ENCODE results near the gene RBMXL3. TPM values are rescaled to one million over a fixed set of nuclear protein-coding genes. Genes with fewer than 3 reads are reported as not detected.

RBMXL3 gene
- not detected for total RNA-seq
- not detected for total RNA-seq (2013)
- 0 to 0.08 (median 0) reads per million in 29 experiments for total RNA-seq

GRCh38 chrX:115189110-115189509 is at the start of gene RBMXL3:
Gene RBMXL3, plus strand, starts transcription at chrX:115189410. Its CDS starts 32 bp downstream, at chrX:115189442.
- no peak for ATAC-seq (replicated peaks in 1 of 4)
- Mint-ChIP-seq H3K9me3 (peaks cover 0 to 6% (median 4%) of the 10 kb centered on the region in 3 donors), H3K4me1 (no peaks in the 10 kb centered on the region), H3K36me3 (no peaks in the 10 kb centered on the region), H3K4me3 (no peak within 1 kb of the TSS), H3K27ac (no peak within 1 kb of the TSS), H3K27me3 (no peaks in the 10 kb centered on the region)
- CTCF ChIA-PET: no interaction called here
- 100% methylated on average over 1 of the region's 16 CpGs for WGBS (ENCODE audit: insufficient coverage)
- DNase-seq: no peak
- no peak within 1 kb of the TSS for H3K27ac ChIP-seq (ENCODE audit: low read length)
- no peaks in the 10 kb centered on the region for H3K9me3 ChIP-seq
- no peak within 1 kb of the TSS for H3K4me3 ChIP-seq (ENCODE audit: control insufficient read depth in 1 of 2, extremely low read depth in 1 of 2, low read length in 1 of 2)
- no peaks in the 10 kb centered on the region for H3K27me3 ChIP-seq (replicated peaks in 1 of 2; ENCODE audit: control insufficient read depth in 2 of 2, extremely low read depth in 1 of 2, insufficient read depth in 2 of 2, low read length in 1 of 2)
- no peaks in the 10 kb centered on the region for H3K36me3 ChIP-seq (ENCODE audit: control insufficient read depth in 2 of 2, extremely low read depth in 1 of 2, insufficient read depth in 1 of 2, low read length in 1 of 2)
- POLR2A ChIA-PET: no interaction called here
- H3K4me1 ChIP-seq (ENCODE audit: control insufficient read depth in 1 of 2, extremely low read depth in 1 of 2, insufficient read depth in 2 of 2, low read length in 2 of 2): no peaks in the 10 kb centered on the region

- Mint-ChIP-seq H3K27me3 (peaks cover 0 to 21% of the 10 kb centered on the region in 2 donors), H3K4me3 (no peak overlapping the region), H3K36me3 (no peaks in the 10 kb centered on the region), H3K9me3 (no peaks in the 10 kb centered on the region), H3K27ac (no peak overlapping the region), H3K4me1 (no peaks in the 10 kb centered on the region)
- Histone ChIP-seq H3K9me3 (no peaks in the 10 kb centered on the region), H3K4me1 (ENCODE audit: control insufficient read depth in 1 of 2, extremely low read depth in 1 of 2, insufficient read depth in 2 of 2, low read length in 2 of 2) (no peaks in the 10 kb centered on the region), H3K36me3 (ENCODE audit: control insufficient read depth in 2 of 2, extremely low read depth in 1 of 2, insufficient read depth in 1 of 2, low read length in 1 of 2) (no peaks in the 10 kb centered on the region), H3K27ac (ENCODE audit: low read length) (no peak overlapping the region), H3K4me3 (ENCODE audit: control insufficient read depth in 1 of 2, extremely low read depth in 1 of 2, low read length in 1 of 2) (no peak overlapping the region), H3K27me3 (replicated peaks in 1 of 2; ENCODE audit: control insufficient read depth in 2 of 2, extremely low read depth in 1 of 2, insufficient read depth in 2 of 2, low read length in 1 of 2) (no peaks in the 10 kb centered on the region)
- CTCF ChIA-PET: no interaction called here
- ATAC-seq (replicated peaks in 1 of 4): no peak
- DNase-seq: no peak
- POLR2A ChIA-PET: no interaction called here
Observed at GRCh38 chrX:115142057-115142456, 47.2 kb upstream of the RBMXL3 start.

GRCh38 chrX:115147220-115147619 is 42.0 kb upstream of the RBMXL3 start:
- WGBS (ENCODE audit: insufficient coverage): no CpG with 5 or more reads among the region's 1 CpG
- H3K27me3 Mint-ChIP-seq: peaks cover 0 to 16% of the 10 kb centered on the region in 2 donors
- H3K4me1 ChIP-seq (ENCODE audit: control insufficient read depth in 1 of 2, extremely low read depth in 1 of 2, insufficient read depth in 2 of 2, low read length in 2 of 2): no peaks in the 10 kb centered on the region
- H3K27me3 ChIP-seq (replicated peaks in 1 of 2; ENCODE audit: control insufficient read depth in 2 of 2, extremely low read depth in 1 of 2, insufficient read depth in 2 of 2, low read length in 1 of 2): no peaks in the 10 kb centered on the region
- ChIA-PET CTCF (no interaction called here), POLR2A (no interaction called here)
- H3K36me3 ChIP-seq (ENCODE audit: control insufficient read depth in 2 of 2, extremely low read depth in 1 of 2, insufficient read depth in 1 of 2, low read length in 1 of 2): no peaks in the 10 kb centered on the region
- no peak overlapping the region for H3K27ac ChIP-seq (ENCODE audit: low read length)
- no peak overlapping the region for H3K4me3 Mint-ChIP-seq
- DNase-seq (no peak), ATAC-seq (replicated peaks in 1 of 4) (no peak)
- H3K4me1 Mint-ChIP-seq: no peaks in the 10 kb centered on the region
- no peaks in the 10 kb centered on the region for H3K36me3 Mint-ChIP-seq
- H3K4me3 ChIP-seq (ENCODE audit: control insufficient read depth in 1 of 2, extremely low read depth in 1 of 2, low read length in 1 of 2): no peak overlapping the region
- H3K27ac Mint-ChIP-seq: no peak overlapping the region
- no peaks in the 10 kb centered on the region for H3K9me3 ChIP-seq
- H3K9me3 Mint-ChIP-seq: no peaks in the 10 kb centered on the region

- POLR2A ChIA-PET: no interaction called here
- H3K9me3 ChIP-seq: no peaks in the 10 kb centered on the region
- no peak overlapping the region for H3K4me3 ChIP-seq (ENCODE audit: control insufficient read depth in 1 of 2, extremely low read depth in 1 of 2, low read length in 1 of 2)
- no peaks in the 10 kb centered on the region for H3K36me3 ChIP-seq (ENCODE audit: control insufficient read depth in 2 of 2, extremely low read depth in 1 of 2, insufficient read depth in 1 of 2, low read length in 1 of 2)
- Mint-ChIP-seq H3K36me3 (no peaks in the 10 kb centered on the region), H3K27me3 (peaks cover 0 to 8% of the 10 kb centered on the region in 2 donors), H3K4me1 (no peaks in the 10 kb centered on the region), H3K9me3 (no peaks in the 10 kb centered on the region), H3K4me3 (no peak overlapping the region), H3K27ac (no peak overlapping the region)
- DNase-seq: no peak
- H3K27me3 ChIP-seq (replicated peaks in 1 of 2; ENCODE audit: control insufficient read depth in 2 of 2, extremely low read depth in 1 of 2, insufficient read depth in 2 of 2, low read length in 1 of 2): no peaks in the 10 kb centered on the region
- CTCF ChIA-PET: no interaction called here
- no peak overlapping the region for H3K27ac ChIP-seq (ENCODE audit: low read length)
- H3K4me1 ChIP-seq (ENCODE audit: control insufficient read depth in 1 of 2, extremely low read depth in 1 of 2, insufficient read depth in 2 of 2, low read length in 2 of 2): no peaks in the 10 kb centered on the region
- no CpG with 5 or more reads among the region's 9 CpGs for WGBS (ENCODE audit: insufficient coverage)
- no peak for ATAC-seq (replicated peaks in 1 of 4)
Observed at GRCh38 chrX:115173181-115173580, 16.0 kb upstream of the RBMXL3 start.

GRCh38 chrX:115174548-115174947 is 14.7 kb upstream of the RBMXL3 start:
- CTCF ChIA-PET: interaction anchor here in 1 of 2 donors (0.7 kb wide), 1 partner anchor 404 kb away, joined by 3 read pairs; no protein-coding TSS in a partner anchor
- Mint-ChIP-seq H3K27me3 (peaks cover 0 to 8% of the 10 kb centered on the region in 2 donors), H3K4me1 (no peaks in the 10 kb centered on the region), H3K27ac (no peak overlapping the region), H3K9me3 (no peaks in the 10 kb centered on the region), H3K4me3 (no peak overlapping the region), H3K36me3 (no peaks in the 10 kb centered on the region)
- Histone ChIP-seq H3K4me3 (ENCODE audit: control insufficient read depth in 1 of 2, extremely low read depth in 1 of 2, low read length in 1 of 2) (no peak overlapping the region), H3K9me3 (no peaks in the 10 kb centered on the region), H3K36me3 (ENCODE audit: control insufficient read depth in 2 of 2, extremely low read depth in 1 of 2, insufficient read depth in 1 of 2, low read length in 1 of 2) (no peaks in the 10 kb centered on the region), H3K4me1 (ENCODE audit: control insufficient read depth in 1 of 2, extremely low read depth in 1 of 2, insufficient read depth in 2 of 2, low read length in 2 of 2) (no peaks in the 10 kb centered on the region), H3K27ac (ENCODE audit: low read length) (no peak overlapping the region), H3K27me3 (replicated peaks in 1 of 2; ENCODE audit: control insufficient read depth in 2 of 2, extremely low read depth in 1 of 2, insufficient read depth in 2 of 2, low read length in 1 of 2) (no peaks in the 10 kb centered on the region)
- ATAC-seq (replicated peaks in 1 of 4) (no peak), DNase-seq (no peak)
- WGBS (ENCODE audit: insufficient coverage): no CpG with 5 or more reads among the region's 3 CpGs
- POLR2A ChIA-PET: no interaction called here

- CTCF ChIA-PET: no interaction called here
Observed at GRCh38 chrX:115177932-115178331, 11.3 kb upstream of the RBMXL3 start.

GRCh38 chrX:115178473-115178872 is 10.7 kb upstream of the RBMXL3 start:
- Mint-ChIP-seq H3K4me1 (no peaks in the 10 kb centered on the region), H3K27me3 (peaks cover 0 to 6% of the 10 kb centered on the region in 2 donors), H3K4me3 (no peak overlapping the region), H3K27ac (no peak overlapping the region), H3K36me3 (no peaks in the 10 kb centered on the region), H3K9me3 (no peaks in the 10 kb centered on the region)
- Histone ChIP-seq H3K4me3 (ENCODE audit: control insufficient read depth in 1 of 2, extremely low read depth in 1 of 2, low read length in 1 of 2) (no peak overlapping the region), H3K4me1 (ENCODE audit: control insufficient read depth in 1 of 2, extremely low read depth in 1 of 2, insufficient read depth in 2 of 2, low read length in 2 of 2) (no peaks in the 10 kb centered on the region), H3K27ac (ENCODE audit: low read length) (no peak overlapping the region), H3K9me3 (no peaks in the 10 kb centered on the region), H3K27me3 (replicated peaks in 1 of 2; ENCODE audit: control insufficient read depth in 2 of 2, extremely low read depth in 1 of 2, insufficient read depth in 2 of 2, low read length in 1 of 2) (no peaks in the 10 kb centered on the region), H3K36me3 (ENCODE audit: control insufficient read depth in 2 of 2, extremely low read depth in 1 of 2, insufficient read depth in 1 of 2, low read length in 1 of 2) (no peaks in the 10 kb centered on the region)
- DNase-seq (no peak), ATAC-seq (replicated peaks in 1 of 4) (no peak)
- ChIA-PET POLR2A (no interaction called here), CTCF (no interaction called here)
- no CpG with 5 or more reads among the region's 1 CpG for WGBS (ENCODE audit: insufficient coverage)

More at GRCh38 chrX:115177932-115178331, 11.3 kb upstream of the RBMXL3 start:
- POLR2A ChIA-PET: no interaction called here
- no CpG with 5 or more reads among the region's 4 CpGs for WGBS (ENCODE audit: insufficient coverage)
- H3K4me3 ChIP-seq (ENCODE audit: control insufficient read depth in 1 of 2, extremely low read depth in 1 of 2, low read length in 1 of 2): no peak overlapping the region
- H3K4me1 ChIP-seq (ENCODE audit: control insufficient read depth in 1 of 2, extremely low read depth in 1 of 2, insufficient read depth in 2 of 2, low read length in 2 of 2): no peaks in the 10 kb centered on the region
- H3K27ac Mint-ChIP-seq: no peak overlapping the region
- H3K27me3 Mint-ChIP-seq: peaks cover 0 to 6% of the 10 kb centered on the region in 2 donors
- no peak for ATAC-seq (replicated peaks in 1 of 4)
- no peaks in the 10 kb centered on the region for H3K9me3 Mint-ChIP-seq
- no peak overlapping the region for H3K4me3 Mint-ChIP-seq
- H3K27ac ChIP-seq (ENCODE audit: low read length): no peak overlapping the region
- no peak for DNase-seq
- no peaks in the 10 kb centered on the region for H3K36me3 ChIP-seq (ENCODE audit: control insufficient read depth in 2 of 2, extremely low read depth in 1 of 2, insufficient read depth in 1 of 2, low read length in 1 of 2)
- H3K4me1 Mint-ChIP-seq: no peaks in the 10 kb centered on the region
- no peaks in the 10 kb centered on the region for H3K27me3 ChIP-seq (replicated peaks in 1 of 2; ENCODE audit: control insufficient read depth in 2 of 2, extremely low read depth in 1 of 2, insufficient read depth in 2 of 2, low read length in 1 of 2)
- no peaks in the 10 kb centered on the region for H3K36me3 Mint-ChIP-seq
- no peaks in the 10 kb centered on the region for H3K9me3 ChIP-seq
